ENCODE data around the gene FAM193B.
A peak's percentile ranks its signal among the peaks of the same experiment; 100 is the strongest.
"Not testable (repeated sequence)": the region's sequence is repeated elsewhere in the genome, so short reads cannot be mapped to it uniquely, and the experiment has no call there.

Gene FAM193B

DNA sequence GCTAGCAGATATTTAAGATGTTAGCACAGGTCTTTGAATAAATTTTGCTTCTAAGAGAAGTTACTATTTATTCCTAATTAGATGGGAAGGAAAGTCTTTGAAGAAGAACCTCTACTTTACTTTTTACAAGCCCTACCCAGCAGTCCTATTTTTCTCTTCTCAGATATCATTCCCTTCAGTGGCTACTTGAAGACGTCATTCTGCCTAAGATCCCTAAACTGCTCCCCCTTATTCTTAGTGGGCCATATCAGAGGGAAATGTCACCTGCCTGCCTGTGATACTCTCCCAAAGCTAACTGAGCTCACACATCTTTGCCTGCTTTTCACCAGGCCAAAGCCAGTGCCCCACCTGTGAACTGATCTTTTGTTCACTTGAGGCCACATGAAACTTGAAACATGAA, 21.1 kb upstream of the FAM193B start:
- DNase-seq: no peak

DNA sequence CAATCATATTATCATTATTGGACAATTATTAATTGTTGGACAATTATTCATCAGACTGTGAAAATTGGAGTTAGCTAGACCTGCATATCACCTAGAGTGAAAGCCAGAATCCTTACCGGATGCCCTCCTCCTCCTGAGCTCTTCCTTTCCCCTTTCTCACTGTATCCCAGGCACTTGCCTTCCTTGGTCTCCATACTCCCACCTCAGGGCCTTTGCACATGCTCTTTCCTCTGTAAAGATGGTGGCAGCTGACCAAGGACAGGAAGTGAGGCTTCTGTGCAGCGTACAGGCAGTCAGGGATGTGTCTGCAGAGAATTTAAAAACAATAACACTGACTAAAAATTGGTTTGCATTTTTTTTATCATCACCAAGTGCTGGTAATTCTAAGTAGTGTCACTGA, 15.5 kb upstream of the FAM193B start:
- DNase-seq: no peak

DNA sequence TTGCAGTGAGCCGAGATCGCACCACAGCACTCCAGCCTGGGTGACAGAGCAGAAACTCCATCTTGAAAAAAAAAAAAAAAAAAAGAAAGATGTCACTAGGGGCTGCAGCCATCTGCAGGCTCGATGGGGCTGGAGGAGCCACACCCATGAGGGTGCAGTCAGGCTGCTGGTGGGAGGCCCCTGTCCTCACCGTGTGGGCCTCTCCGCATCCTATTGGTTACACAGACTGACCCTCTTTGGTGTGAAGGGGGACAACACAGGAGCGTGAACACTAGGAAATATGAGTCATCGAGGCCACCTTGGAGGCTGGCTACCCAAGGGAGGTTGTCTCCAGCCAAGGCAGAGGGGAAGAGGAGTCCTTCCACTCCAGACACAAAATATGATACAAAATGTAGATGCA, 14.0 kb upstream of the FAM193B start:
- DNase-seq: no peak

DNA sequence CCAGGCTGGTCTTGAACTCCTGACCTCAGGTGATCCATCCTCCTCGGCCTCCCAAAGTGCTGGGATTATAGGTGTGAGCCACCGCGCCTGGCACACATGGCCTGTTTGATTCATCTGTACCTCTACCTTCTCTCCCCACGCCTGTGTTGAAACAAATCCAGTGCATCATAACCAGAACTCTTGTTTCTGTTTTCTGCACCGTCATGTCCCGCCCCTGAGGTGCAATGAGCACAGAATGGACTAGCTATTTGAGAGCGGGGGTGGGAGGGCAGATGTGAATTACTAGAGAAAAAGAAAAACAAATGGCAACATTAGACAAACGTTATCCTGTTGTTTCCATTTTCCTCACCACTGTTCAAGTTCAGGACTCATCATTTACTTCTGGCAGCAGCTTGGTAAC, 10.7 kb upstream of the FAM193B start:
- DNase-seq: no peak

DNA sequence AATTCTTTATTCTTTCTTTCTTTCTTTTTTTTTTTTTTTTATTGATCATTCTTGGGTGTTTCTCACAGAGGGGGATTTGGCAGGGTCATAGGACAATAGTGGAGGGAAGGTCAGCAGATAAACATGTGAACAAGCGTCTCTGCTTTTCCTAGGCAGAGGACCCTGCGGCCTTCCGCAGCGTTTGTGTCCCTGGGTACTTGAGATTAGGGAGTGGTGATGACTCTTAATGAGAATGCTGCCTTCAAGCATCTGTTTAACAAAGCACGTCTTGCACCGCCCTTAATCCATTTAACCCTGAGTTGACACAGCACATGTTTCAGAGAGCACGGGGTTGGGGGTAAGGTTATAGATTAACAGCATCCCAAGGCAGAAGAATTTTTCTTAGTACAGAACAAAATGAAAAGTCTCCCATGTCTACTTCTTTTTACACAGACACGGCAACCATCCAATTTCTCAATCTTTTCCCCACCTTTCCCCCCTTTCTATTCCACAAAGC, 5.1 kb upstream of the FAM193B start:
- DNase-seq: not testable (repeated sequence)

DNA sequence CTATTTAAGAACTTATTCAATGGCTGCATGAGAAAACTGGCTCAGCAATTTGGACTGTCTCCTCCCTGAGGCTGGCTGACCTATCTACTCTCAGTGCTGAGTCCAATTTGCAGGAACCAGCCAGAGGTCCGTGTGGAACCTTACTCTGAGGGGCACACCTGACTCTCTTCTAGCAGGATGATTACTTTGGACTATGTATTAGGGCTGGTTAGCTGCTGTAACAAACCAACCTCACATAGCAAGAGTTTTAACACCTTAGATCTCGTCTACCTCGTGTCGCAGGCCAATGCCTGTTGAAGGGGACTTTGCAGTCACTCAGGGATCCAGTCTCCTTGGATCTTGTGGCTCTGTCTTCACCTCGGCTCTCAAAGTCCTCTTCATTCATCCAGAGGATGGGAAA, 3.4 kb upstream of the FAM193B start:
- no peak for DNase-seq

DNA sequence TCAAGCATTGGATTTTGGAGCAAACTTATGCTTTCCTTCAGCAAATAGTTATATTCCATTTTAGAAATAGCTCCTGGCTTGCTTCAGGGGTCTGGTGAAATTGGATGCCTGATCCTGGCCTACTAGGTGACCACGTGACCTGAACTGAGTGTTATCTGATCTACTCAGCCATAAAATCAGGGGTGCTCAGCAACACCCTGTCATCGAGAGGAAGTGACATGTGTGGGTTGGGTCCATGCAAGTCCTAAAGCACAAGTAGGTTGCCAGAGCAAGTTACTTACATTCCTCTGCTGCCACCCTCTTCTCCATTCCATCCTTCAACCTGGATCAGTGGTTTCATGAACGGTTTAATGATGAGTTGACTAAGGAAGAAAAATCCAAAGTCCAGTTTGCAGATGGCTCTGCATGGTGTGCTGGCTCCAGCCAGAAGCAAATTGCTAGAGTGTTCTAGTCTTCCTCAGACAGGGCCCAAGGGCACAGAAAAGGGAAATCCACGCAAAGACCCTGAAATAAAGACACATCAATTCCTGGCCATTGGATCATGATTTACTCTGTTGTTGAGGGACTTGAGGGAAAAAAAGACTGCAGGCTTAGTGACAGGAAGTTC, 2.8 kb upstream of the FAM193B start:
- peak; percentile 79 for DNase-seq

DNA sequence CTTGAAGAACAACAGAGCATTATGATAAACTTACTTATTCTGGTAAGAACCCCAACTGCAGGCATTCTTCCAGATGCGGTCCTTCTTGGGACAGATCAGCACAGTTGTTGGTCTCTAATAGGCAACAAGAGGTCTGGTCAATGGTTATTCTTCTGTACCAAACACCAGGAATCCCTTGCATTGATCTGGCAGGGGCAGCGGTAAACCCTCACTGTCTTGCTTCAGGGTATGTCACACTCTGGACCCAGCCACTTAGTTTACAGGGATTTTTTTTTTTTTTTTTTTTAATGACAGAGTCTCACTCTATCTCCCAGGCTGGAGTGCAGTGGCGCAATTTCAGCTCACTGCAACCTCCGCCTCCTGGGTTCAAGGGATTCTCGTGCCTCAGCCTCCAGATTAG, 1.3 kb upstream of the FAM193B start:
- DNase-seq: no peak

DNA sequence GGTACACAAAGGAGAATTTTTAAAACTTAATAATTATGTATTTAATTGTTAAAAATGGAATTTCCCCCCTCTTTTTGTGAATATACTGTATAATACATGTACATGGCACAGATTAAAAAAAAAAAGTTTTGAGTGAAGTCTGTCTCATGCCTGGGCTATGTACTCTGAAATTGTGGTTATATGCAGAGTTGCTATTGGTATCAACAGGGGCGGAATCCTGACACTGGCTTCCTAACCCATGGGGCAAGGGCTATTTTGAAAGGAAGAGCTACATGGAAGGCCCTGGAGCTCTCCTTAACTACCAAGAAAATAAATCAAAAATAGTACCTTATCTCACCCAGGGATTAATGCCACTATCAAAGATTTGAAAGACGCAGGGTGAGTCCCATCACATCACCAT, 865 bp upstream of the FAM193B start:
- no peak for DNase-seq

DNA sequence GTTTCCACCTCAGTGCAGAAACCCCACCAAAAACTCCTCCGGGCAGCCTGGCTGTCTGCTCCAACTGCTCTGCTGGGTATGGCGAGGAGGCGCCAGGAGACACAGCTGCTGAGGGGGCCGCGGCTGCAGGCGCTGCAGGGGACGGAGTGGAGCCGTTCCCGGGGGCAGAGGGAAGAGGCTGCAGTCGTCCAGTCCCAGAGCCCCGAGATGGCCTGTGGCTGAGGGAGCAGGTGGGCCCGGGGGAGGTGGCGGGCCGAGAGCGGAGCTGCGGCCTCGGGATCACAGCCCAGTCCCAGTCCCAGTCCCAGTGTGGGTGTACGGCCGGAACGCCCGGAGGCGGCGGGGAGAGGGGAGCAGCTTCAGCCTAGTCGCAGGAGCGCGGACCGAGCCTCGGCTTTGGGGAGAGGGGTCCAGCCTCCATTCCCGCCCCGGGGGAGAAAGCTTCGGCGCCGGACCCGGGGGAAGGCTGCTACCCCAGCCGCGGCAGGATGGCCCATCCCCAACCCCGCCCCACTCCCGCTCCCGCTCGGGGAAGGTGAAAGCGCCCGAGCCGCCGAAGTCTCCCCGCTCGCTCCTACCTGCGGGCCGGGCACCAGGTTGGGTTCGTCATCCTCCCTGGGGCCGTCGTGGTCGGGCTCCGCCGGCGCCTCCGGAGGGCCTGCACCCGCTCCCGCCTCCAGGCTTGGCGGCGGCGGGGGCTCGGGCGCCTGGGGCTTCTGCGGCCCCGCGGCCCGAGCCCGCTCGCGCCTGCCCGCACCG, 513 bp downstream of the FAM193B start:
- peak; percentile 11 for DNase-seq

DNA sequence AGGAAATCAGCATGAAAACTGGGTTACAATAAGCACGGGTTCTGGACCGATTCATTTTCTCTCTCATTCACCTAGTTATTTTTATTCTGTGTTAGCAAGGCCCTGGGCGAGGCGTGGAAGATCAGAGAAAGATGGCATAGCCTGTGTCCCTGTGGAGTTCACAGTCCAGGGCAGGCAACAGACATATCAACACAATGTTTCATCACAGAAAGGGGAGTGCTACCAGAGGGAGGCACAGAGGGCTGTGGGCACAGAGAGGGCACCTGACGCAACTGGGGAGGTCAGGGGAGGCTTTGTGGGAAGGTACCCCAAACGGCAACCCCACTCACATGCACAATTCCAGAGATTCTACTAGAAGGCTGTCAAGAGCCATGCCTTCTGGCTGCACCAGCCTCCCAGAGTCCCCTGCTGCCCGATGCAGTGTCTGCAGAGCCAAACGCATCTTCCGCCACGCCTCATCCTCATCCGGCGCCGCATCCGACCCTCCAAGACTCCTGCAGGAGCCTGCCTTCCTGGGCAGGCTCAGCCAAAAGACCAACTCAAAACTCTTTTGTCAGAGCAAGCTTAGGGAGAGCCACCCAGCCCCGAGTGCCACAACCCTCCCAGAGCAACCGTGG, 1.4 kb downstream of the FAM193B start:
- no peak for DNase-seq

DNA sequence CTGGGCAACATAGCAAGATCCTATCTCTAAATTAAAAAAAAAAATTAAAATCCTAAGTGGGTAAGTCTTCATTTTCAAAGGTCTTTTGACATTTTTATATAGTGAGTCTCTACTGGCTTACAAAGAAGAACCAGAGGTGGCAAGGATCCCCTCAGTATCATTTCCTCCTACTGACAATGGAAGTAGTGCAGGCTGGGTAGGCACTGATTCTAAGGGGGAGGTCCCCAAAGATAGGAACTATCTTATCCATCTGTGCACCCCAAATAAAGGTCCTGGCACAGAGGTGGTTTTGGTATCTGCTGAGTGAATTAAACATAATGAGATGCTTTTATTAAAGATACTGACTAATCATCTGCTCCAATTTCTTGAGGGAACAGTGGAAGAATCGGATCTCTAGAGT, 4.2 kb downstream of the FAM193B start:
- no peak for DNase-seq

DNA sequence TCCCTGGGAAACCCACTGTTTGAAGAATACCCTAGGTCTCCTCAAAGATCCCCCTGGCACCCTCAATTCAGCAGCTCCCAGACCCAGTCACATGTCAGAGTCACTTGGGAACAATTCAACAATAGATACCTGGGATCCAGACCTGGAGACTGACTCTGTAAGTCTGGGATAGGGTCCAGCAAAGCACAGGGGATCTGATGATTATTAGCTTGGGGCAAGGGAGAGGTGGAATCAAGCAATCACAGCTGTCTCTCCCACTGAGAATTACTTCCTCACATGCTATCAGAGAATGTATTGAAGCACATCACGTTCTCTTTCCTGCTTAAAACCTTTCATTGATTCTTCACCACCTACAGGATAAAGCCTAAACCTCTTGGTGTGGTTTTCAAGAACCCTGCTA, 5.9 kb downstream of the FAM193B start:
- DNase-seq: no peak

DNA sequence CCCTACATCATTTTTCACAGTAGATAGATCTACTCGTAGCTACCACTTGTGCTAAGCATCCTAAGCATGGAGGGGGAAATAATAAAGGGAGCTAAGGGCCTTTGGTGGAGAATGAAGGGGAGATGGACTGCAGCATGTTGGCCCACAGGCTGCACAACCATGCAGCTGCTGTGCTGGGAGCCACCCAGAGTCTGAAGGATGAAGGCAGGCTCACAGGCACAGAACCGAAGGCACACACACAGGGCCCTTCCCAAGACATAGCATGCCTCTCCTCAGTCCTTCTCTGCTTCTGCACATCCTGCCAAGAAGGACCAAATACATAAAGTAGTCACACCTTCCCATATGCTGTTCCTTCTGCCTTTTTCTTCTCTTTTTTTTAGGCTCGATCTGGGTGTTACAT, 6.6 kb downstream of the FAM193B start:
- DNase-seq: no peak

DNA sequence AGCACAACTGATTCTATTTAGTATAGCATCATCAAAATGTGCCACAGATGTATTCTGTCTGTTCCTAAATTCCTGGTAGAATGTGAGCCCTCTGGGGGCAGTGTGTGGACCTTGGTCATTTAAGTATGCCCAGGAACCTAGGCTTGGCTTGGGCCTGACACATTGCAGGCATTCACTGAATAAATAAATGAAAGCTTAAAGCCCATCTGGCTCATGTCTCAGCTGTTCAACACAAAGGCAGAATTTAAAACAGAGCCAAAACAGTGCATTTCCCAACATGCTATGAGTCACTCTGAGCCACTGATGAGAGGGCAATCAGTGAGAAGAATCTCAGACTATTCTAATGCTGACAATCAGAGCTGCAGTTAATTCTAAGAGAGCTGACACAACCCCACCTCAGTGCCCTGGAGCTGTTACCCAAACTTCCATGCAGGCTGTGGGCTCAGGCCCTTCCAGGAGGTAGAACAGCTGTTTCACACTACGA, 8.1 kb downstream of the FAM193B start:
- no peak for DNase-seq

DNA sequence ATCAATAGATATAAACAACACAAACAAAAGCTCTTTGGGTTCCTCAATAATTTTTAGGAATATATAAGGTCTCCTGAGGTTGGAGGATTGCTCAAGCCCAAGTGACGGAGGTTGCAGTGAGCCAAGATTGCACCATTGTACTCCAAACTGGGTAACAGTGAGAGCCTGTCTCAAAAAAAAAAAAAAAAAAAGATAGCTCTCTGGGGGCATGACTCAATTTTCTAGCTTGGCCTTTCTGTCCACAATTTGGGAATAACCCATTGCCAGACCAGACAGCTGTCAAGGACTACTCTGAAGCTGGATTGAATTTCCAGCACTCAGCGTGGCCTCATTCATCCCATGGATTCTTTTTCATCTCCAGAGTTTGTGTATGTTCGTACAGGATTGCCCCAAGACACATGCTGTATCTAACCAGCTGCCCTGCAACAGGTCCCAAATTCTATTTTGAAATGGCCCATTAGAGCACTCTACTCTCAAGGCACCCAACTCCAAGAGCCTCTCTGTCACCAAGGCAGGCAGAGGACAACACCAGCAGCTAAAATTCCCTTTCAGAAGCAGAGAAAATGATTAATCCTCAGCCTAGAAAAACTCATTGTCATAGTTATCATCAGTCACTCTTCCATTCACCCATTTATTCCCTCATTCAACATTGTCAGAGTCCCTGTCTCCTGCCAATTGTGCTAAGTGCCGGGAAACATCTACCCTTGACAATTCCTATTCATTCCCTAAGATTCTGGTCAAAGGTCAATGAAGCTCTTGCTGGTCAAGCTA, 8.7 kb downstream of the FAM193B start:
- DNase-seq: no peak

DNA sequence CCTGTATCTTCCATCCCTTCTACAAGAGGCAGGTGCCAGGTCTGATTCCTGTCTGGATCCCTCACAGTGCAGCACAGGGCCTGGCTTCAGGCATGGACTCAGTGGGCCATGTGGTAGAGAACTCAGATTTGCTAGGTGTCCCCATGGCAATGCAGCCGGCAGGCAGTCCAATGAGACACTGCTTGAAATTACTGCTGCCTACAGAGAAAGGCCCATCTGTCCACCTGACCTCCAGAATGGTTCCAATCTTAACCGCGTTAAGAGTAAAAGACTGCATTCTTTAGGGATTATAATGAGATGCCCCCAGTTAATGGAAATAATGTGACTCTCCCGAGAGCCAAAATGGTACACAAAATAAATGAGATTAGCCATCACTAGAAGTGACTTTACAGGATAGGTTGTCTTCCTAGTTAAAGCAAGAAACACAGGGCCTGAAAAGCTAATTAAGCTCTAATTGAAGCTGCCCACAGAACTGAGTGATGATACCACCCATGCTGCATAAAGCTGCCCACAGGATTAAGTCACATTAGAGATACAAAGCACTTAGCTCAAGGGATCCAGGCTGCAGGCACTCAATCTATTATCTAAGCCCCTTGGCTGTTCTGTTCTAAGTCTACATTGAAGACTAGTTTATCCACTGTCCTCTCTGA, 11.4 kb downstream of the FAM193B start:
- no peak for DNase-seq

DNA sequence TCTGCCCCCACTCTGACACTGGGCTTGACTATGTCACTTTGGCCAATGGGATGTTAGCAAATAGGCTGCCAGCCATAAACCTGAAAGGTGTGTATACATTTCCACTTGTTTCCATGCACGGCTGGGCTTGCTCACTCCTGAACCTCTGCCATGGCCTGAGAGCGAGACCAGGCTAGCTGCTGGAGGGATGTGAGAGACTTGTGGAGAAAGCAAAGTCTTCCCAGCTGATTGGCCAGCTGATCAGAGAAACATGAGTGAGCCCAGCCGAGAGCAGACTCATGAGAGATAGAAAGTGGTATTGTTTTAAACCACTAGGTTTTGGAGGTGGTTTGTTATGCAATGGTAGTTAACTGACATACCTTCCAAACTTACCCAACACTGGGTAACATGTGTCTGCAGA, 13.9 kb downstream of the FAM193B start:
- DNase-seq: no peak

DNA sequence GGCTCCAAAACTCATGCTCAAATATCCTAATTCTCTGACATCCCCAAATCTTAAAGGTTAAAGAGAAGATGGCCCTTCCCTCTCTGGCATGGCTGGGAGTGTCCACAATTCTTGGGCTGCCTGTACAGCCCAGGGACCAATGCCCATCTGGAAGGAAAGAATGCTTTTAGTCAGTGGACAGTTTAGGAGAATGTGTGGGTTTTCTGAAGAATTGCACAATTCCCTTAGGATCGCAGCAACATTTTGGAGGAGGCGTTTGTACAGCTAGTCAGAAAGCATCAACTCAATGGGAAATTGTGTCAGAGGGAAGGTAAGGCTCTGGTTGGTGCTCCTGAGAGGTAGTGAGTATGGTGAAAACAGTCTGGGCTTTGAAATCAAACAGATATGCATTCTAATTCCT, 15.0 kb downstream of the FAM193B start:
- no peak for DNase-seq

DNA sequence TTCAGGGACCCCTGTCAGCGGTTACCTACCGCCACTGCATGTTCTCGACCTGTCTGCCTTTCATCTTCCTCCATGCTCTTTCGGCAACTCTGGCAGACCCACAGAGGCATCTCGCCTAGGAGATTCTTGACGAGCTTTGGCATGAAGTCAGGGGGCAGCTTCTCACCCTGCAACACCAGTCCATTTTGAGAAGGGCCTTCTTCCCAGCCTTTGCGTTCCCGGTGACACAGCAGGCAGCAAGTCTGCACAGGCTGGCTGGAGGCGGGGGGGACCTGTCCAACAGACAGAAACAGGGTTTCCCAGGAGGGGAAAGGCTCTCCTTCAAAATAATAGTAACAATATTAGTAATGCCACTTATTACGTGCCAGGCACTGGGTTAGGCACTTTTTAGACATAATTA, 15.5 kb downstream of the FAM193B start:
- no peak for DNase-seq

DNA sequence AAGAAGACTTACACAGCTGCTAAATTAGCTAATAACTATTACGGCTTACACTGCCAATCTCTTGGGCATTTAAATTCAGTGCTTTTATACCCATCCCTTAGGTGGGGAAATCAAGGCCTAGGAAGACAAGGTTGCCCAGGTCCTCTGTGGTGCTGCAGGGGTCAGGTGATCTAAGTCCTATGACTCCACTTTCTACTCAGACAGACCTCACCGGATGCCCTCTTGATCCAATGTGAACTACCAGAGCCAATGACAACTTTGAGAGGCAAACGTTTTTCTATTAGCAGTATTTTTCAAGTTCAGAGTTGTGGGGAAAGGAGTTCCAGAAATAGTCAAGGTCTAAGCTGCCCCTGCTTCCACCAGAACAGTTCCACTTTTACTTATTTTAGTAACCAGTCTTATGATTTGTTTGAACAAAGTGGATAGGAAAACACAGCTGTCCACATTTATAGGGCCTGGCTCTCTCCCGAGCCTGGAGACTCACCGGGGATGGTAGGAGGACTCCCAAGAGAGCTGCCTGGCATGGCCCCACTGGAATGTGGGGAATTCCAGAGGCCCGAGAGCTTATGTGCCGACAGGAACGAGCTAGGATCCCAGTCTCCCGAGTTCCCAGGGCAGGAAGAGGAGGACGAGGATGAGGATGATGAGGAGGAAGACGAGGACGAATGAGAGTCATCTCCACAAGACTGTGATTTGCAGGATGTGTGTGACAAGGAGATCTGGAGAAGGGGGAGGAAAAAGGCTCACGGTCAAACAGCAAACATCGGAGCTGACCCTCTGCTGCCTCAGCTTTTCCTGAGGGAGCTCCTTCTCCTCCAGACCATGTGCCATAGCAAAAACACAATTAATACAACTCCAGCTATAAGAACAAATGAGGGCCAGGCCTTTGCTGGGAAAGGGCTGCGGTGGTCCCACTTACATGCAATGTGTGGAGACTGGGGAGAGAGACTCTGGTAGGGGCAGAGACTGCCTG, 16.7 kb downstream of the FAM193B start:
- no peak for DNase-seq

DNA sequence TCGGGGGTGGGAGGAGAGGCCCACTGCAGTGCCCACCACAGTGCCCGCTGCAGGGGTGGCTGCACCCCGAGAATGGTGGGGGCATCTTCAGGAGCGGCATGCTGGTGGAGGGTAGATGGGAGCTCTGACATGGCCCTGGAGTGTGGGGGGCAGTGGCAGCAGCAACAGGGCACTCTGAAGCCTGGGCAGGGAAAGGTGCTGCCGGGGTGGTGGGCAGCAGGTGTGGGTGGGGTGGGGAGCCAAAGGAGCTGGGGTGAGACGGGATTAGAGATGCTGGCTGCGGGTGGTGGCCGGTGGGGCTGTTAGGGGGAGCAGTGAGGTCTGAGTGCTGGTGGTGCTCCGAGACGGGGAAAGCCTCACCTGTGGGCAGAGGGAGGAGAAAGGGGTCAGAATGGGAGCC, 18.0 kb downstream of the FAM193B start:
- DNase-seq: no peak

Measured in hematopoietic multipotent progenitor cell treated with erythropoietin and hydrocortisone succinate and interleukin-3 and kit ligand, for 8 days (in vitro differentiated cells).